K562 (cell line): ENCODE results near the gene CEP76. TPM values are rescaled to one million over a fixed set of nuclear protein-coding genes. Genes with fewer than 3 reads are reported as not detected.

Experiments
- ATAC-seq: fragments of 200-7000 bp; cut with Tn5 transposase; 3 replicates; pipeline ENCODE4 v1.9.1; 2020; ENCODE audit warnings: moderate library complexity
- BruUV-seq: library from RNA; stranded (reverse); fragments of 400-500 nt; replicated peaks from 2 replicates; lab custom pipeline; 2021; lab: Mats Ljungman, UMichigan
- CTCF ChIA-PET: fragments of 300-600 bp; formaldehyde crosslinking; extraction: SDS; loops from one replicate; lab custom pipeline; 2021; ENCODE audit warnings: low intra/inter-chr PET ratio; lab: Yijun Ruan, JAX
- POLR2A ChIA-PET: fragments of 300-600, 350-650 bp; sonication (Branson Sonifier 250); formaldehyde crosslinking; extraction: SDS; loops from one replicate; lab custom pipeline; 2021; ENCODE audit warnings: antibody characterized with exemption, inconsistent platforms; lab: Yijun Ruan, JAX
- DNase-seq, 4 experiments: peaks; one replicate each; pipeline versions ENCODE4 v3.0.0 to v3.0.0-alpha.2; 2011 to 2018; ENCODE audit warnings: low spot score in 3 of 4, mixed read lengths in 3 of 4; ENCODE audit errors: extremely low read depth in 1 of 4
- FAIRE-seq: peaks from 2 replicates; lab custom pipeline; 2011; peaks lifted over from hg19 to GRCh38; lab: Jason Lieb, UNC
- H2AFZ ChIP-seq: 2 replicates; pipeline ENCODE4 v1.6.0; 2011; ENCODE audit warnings: low read depth, low read length, control low read depth, inconsistent platforms
- H3K27ac ChIP-seq: fragments of 200-600 bp; 3 replicates; pipeline ENCODE4 v1.8.0; 2011; ENCODE audit warnings: low read depth, mild to moderate bottlenecking, control low read depth, inconsistent platforms, low read length, moderate library complexity, mixed read lengths; ENCODE audit errors: extremely low read depth
- H3K27me3 ChIP-seq, 2 experiments: fragments of 300-600 bp in 1 of 2; 2 replicates in 1 of 2; 3 replicates in 1 of 2; pipeline versions ENCODE4 v1.6.0 to v1.8.0; 2011; ENCODE audit warnings: inconsistent platforms in 2 of 2, low read length in 2 of 2, mild to moderate bottlenecking in 1 of 2, mixed read lengths in 1 of 2, moderate library complexity in 1 of 2; ENCODE audit not compliant: control insufficient read depth in 2 of 2, insufficient read depth in 2 of 2
- H3K36me3 ChIP-seq: fragments of 300-600 bp; 3 replicates; pipeline ENCODE4 v1.8.0; 2011; ENCODE audit warnings: mild to moderate bottlenecking, low read length, inconsistent platforms; ENCODE audit not compliant: control insufficient read depth, insufficient read depth
- H3K4me1 ChIP-seq, 2 experiments: fragments of 200-600 bp in 1 of 2; replicated peaks in 1 of 2; 2 replicates in 1 of 2; 3 replicates in 1 of 2; pipeline versions ENCODE4 v1.5.1 to v1.8.0; 2011; ENCODE audit warnings: inconsistent platforms in 2 of 2, low read length in 2 of 2, mild to moderate bottlenecking in 1 of 2, mixed read lengths in 1 of 2, moderate library complexity in 1 of 2; ENCODE audit not compliant: control insufficient read depth in 2 of 2, insufficient read depth in 2 of 2
- H3K4me2 ChIP-seq: 2 replicates; pipeline ENCODE4 v1.6.1; 2011; ENCODE audit warnings: low read length, control low read depth, inconsistent platforms, mixed read lengths; ENCODE audit not compliant: insufficient read depth
- H3K4me3 ChIP-seq: fragments of 200-600 bp; sonication (generic), shearing (Covaris generic); 2 replicates; pipeline ENCODE4 v1.5.1; 2016; ENCODE audit warnings: control low read depth, inconsistent platforms
- H3K79me2 ChIP-seq: fragments of 200-600 bp; 3 replicates; pipeline ENCODE4 v1.8.0; 2011; ENCODE audit warnings: low read length, inconsistent platforms; ENCODE audit not compliant: control insufficient read depth, insufficient read depth
- H3K9ac ChIP-seq, 2 experiments: 2 replicates each; pipeline versions ENCODE4 v1.6.0 to v1.6.1; 2011; ENCODE audit warnings: low read depth in 2 of 2, low read length in 2 of 2, control low read depth in 1 of 2, inconsistent platforms in 1 of 2, mild to moderate bottlenecking in 1 of 2, mixed read lengths in 1 of 2; ENCODE audit not compliant: insufficient read depth in 1 of 2
- H3K9me1 ChIP-seq: one replicate; pipeline ENCODE4 v1.6.0; 2011; ENCODE audit warnings: inconsistent platforms, mild to moderate bottlenecking, low read length, moderate library complexity; ENCODE audit not compliant: control insufficient read depth, insufficient read depth
- H3K9me3 ChIP-seq: replicated peaks from 2 replicates; pipeline ENCODE4 v1.5.1; 2011; ENCODE audit warnings: low read depth, low read length, inconsistent platforms; ENCODE audit not compliant: control insufficient read depth, insufficient read depth
- H4K20me1 ChIP-seq: replicated peaks from 2 replicates; pipeline ENCODE4 v1.6.1; 2011; ENCODE audit warnings: low read length, inconsistent platforms, mixed read lengths; ENCODE audit not compliant: control insufficient read depth, insufficient read depth
- ARID1B ChIP-seq: fragments of 450-650 bp; IDR thresholded peaks from 2 replicates; pipeline ENCODE4 v1.6.1; 2016; ENCODE audit warnings: antibody characterized with exemption, mild to moderate bottlenecking, inconsistent platforms
- CBFA2T2 ChIP-seq: fragments of 450-650 bp; conservative IDR thresholded peaks from 2 replicates; pipeline ENCODE4 v1.6.1; 2017; ENCODE audit warnings: mild to moderate bottlenecking
- CCNT2 ChIP-seq: IDR thresholded peaks from 2 replicates; pipeline ENCODE4 v1.6.1; 2011; ENCODE audit warnings: borderline replicate concordance, low read depth, mild to moderate bottlenecking, moderate library complexity, mixed read lengths, low read length; ENCODE audit not compliant: insufficient read length; ENCODE audit errors: extremely low read depth
- CTBP1 ChIP-seq: fragments of 450-650 bp; IDR thresholded peaks from 2 replicates; pipeline ENCODE4 v1.6.1; 2016; ENCODE audit warnings: borderline replicate concordance
- FOXA1 ChIP-seq: fragments of 450-650 bp; IDR thresholded peaks from 2 replicates; pipeline ENCODE4 v1.6.1; 2016; ENCODE audit warnings: mild to moderate bottlenecking, borderline replicate concordance
- GATA2 ChIP-seq: sonication (generic); formaldehyde crosslinking; IDR thresholded peaks from 2 replicates; pipeline ENCODE4 v1.4.0; 2020; ENCODE audit warnings: mild to moderate bottlenecking, missing genetic modification reagents
- GTF2F1 ChIP-seq: IDR thresholded peaks from 2 replicates; pipeline ENCODE4 v1.6.1; 2011; ENCODE audit warnings: low read depth, low read length, improper control_type of control experiment
- HDAC6 ChIP-seq: IDR thresholded peaks from 2 replicates; pipeline ENCODE4 v1.6.1; 2012; ENCODE audit warnings: low read depth, mild to moderate bottlenecking, control low read depth, inconsistent platforms, low read length, moderate library complexity
- MAZ ChIP-seq, 2 experiments: fragments of 450-650 bp in 1 of 2; sonication (generic) in 1 of 2; formaldehyde crosslinking; IDR thresholded peaks in 1 of 2; conservative IDR thresholded peaks in 1 of 2; 2 replicates each; pipeline versions ENCODE4 v1.4.0 to v1.5.0; 2020; ENCODE audit warnings: mild to moderate bottlenecking in 1 of 2, missing genetic modification reagents in 1 of 2
- MTA3 ChIP-seq: fragments of 450-650 bp; formaldehyde crosslinking; IDR thresholded peaks from 2 replicates; pipeline ENCODE4 v1.6.1; 2017; ENCODE audit warnings: mild to moderate bottlenecking, borderline replicate concordance
- SMARCA4 ChIP-seq: fragments of 450-650 bp; IDR thresholded peaks from 2 replicates; pipeline ENCODE4 v1.6.1; 2016
- SMARCE1 ChIP-seq: fragments of 450-650 bp; IDR thresholded peaks from 2 replicates; pipeline ENCODE4 v1.7.1; 2016; ENCODE audit warnings: mild to moderate bottlenecking
- SOX6 ChIP-seq: fragments of 450-650 bp; IDR thresholded peaks from 2 replicates; pipeline ENCODE4 v1.6.1; 2014; ENCODE audit warnings: mild to moderate bottlenecking
- SP1 ChIP-seq: sonication (generic); formaldehyde crosslinking; IDR thresholded peaks from 2 replicates; pipeline ENCODE4 v1.8.1; 2022; ENCODE audit warnings: mild to moderate bottlenecking, missing genetic modification reagents
- TAL1 ChIP-seq: fragments of 450-650 bp; IDR thresholded peaks from 2 replicates; pipeline ENCODE4 v1.6.1; 2016; ENCODE audit warnings: mild to moderate bottlenecking
- TBL1XR1 ChIP-seq, 2 experiments: IDR thresholded peaks; 2 replicates each; pipeline ENCODE4 v1.6.1; 2012; ENCODE audit warnings: improper control_type of control experiment in 2 of 2, low read length in 2 of 2, mild to moderate bottlenecking in 1 of 2
- TEAD4 ChIP-seq, 2 experiments: sonication (generic) in 1 of 2; formaldehyde crosslinking in 1 of 2; IDR thresholded peaks; 2 replicates each; pipeline versions ENCODE4 v1.6.1 to v1.8.0; 2012 to 2022; ENCODE audit warnings: borderline replicate concordance in 1 of 2, inconsistent platforms in 1 of 2, low read length in 1 of 2, mild to moderate bottlenecking in 1 of 2, missing genetic modification reagents in 1 of 2
- TFE3 ChIP-seq: fragments of 450-650 bp; formaldehyde crosslinking; IDR thresholded peaks from 2 replicates; pipeline ENCODE4 v1.4.0; 2020; ENCODE audit warnings: mild to moderate bottlenecking, mixed read lengths
- XRCC5 ChIP-seq: fragments of 200-400 bp; formaldehyde crosslinking; IDR thresholded peaks from 2 replicates; pipeline ENCODE4 v1.6.1; 2017; ENCODE audit warnings: low read depth, mild to moderate bottlenecking, low read length
- ZNF316 ChIP-seq: fragments of 450-650 bp; IDR thresholded peaks from 2 replicates; pipeline ENCODE4 v1.6.1; 2016
- ZNF766 ChIP-seq: fragments of 200-800 bp; sonication (Bioruptor generic); conservative IDR thresholded peaks from 2 replicates; pipeline ENCODE4 v1.6.1; 2016; ENCODE audit warnings: missing genetic modification characterization, missing compliant biosample characterization
- WGBS: fragments of 100-300 bp; shearing (Covaris generic); methylation state at CpG from one replicate; pipeline ENCODE4 v1.1.6; 2016; ENCODE audit warnings: low coverage, mixed read lengths; ENCODE audit not compliant: insufficient coverage; ENCODE audit errors: missing lambda C conversion rate; 5-methylcytosine and 5-hydroxymethylcytosine counted together
- in situ Hi-C: fragments of 300-500 bp; cut with MboI; formaldehyde crosslinking; loops from 4 replicates; pipeline ENCODE4 v1.15.0; 2018; ENCODE audit warnings: inconsistent platforms, mixed read lengths
- intact Hi-C: fragments of 100-400 bp; cut with micrococcal nuclease; formaldehyde crosslinking; loops from 2 replicates; pipeline ENCODE4 v1.14.2; 2022
- polyA plus RNA-seq, 8 experiments: library from polyadenylated mRNA; depleted of rRNA in 4 of 8; stranded (reverse) in 5 of 8; unstranded in 3 of 8; fragments of >200 nt; fragmentation: Nextera tagmentation in 2 of 8; fragmentation: Illumina TruSeq in 1 of 8; extraction: Ambion mirVana in 2 of 8; extraction: Trizol in 1 of 8; gene quantifications; 2 replicates each; pipeline versions ENCODE4 v1.2.1 to v1.2.3, GENCODE V29; 2011 to 2014; ENCODE audit warnings: inconsistent platforms in 1 of 8, missing spikeins in 1 of 8
- total RNA-seq, 7 experiments: library from RNA; depleted of rRNA in 6 of 7; stranded (reverse); fragments of >200 nt in 6 of 7; fragmentation: Illumina TruSeq in 2 of 7; extraction: Trizol in 2 of 7; gene quantifications; 2 replicates each; pipeline versions ENCODE4 v1.2.1 to v1.2.3, GENCODE V29; 2011 to 2021; ENCODE audit warnings: low replicate concordance in 1 of 7
- TF ChIP-seq, protein P1 (sequence below): fragments of 450-650 bp; formaldehyde crosslinking; IDR thresholded peaks from 2 replicates; pipeline ENCODE4 v1.4.0; 2020; ENCODE audit warnings: mild to moderate bottlenecking

CEP76 gene
- total and polyA plus RNA-seq, 9 of the 15 experiments (the other 6 are each of a cell fraction or from before 2014, with no cell fraction given), result 5.3 to 27.3 (median 19.3) TPM

DNA sequence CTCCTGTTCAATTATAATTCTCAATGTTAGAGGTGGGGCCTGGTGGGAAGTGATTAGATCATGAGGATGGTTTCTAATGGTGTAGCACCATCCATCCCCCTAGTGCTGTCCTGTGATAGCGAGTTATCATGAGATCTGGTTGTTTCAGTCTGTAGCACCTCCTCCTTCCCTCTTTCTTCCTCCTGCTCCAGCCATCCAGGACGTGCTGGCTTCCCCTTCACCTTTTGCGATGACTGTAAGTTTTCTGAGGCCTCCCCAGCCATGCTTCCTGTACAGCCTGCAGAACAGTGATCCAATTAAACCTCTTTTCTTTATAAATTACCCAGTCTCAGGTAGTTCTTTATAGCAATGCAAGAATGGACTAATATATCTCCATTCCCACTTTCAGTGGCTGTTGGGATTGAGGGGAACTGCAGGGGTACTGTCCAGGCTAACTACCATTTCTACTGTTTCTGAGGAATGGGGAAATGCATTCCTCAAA, 63.8 kb downstream of the CEP76 start:
- DNase-seq (peak in 1 of 4 experiments; percentile 53), FAIRE-seq (peak; percentile 15), ATAC-seq (peak; percentile 72)
- no peaks in the 10 kb centered on the region for H4K20me1 ChIP-seq
- H3K27ac ChIP-seq, result no peak overlapping the region
- 15% methylated on average over 3 of the region's 3 CpGs for WGBS
- no peaks in the 10 kb centered on the region for H3K36me3 ChIP-seq
- H3K9ac ChIP-seq, result no peak overlapping the region
- ChIA-PET CTCF (no interaction called here), POLR2A (interaction anchor here (0.6 to 1.5 kb wide), 3 partner anchors 17 to 658 kb away, joined by 3 to 7 read pairs (median 3); no protein-coding TSS in a partner anchor)
- H3K79me2 ChIP-seq, result peaks cover 15% of the 10 kb centered on the region; the same call in 2 of the 3 replicates
- intact Hi-C loops (no loop called here), in situ Hi-C loops (no loop called here)
- no peaks in the 10 kb centered on the region for H3K9me3 ChIP-seq
- H3K27me3 ChIP-seq, result no peaks in the 10 kb centered on the region
- H2AFZ ChIP-seq, result no peak overlapping the region
- H3K4me2 ChIP-seq, result peak overlapping the region; percentile 3; the same call in 1 of the 2 replicates
- H3K9me1 ChIP-seq, result no peaks in the 10 kb centered on the region
- BruUV-seq, result no TSS peak
- no peak overlapping the region for H3K4me3 ChIP-seq
- H3K4me1 ChIP-seq, result peaks cover 9 to 28% of the 10 kb centered on the region in 2 experiments; a peak in 3 of 5 replicates
- TF ChIP-seq ARID1B (peak; percentile 61), TBL1XR1 (IDR thresholded peaks at IDR 0.05; ENCODE audit: low read length in 2 of 2) (no peak), TEAD4 (IDR thresholded peaks at IDR 0.05; ENCODE audit: low read length) (peak; percentile 13; the same call in 1 of the 2 replicates), TEAD4 (CRISPR knock-in tag; IDR thresholded peaks at IDR 0.05; ENCODE audit: borderline replicate concordance) (no peak), SMARCE1 (0 out of 2 replicates have a peak, but pooled peaks have one; percentile 22), HDAC6 (no peak), TFE3 (CRISPR knock-in tag) (no peak), MAZ (CRISPR knock-in tag; conservative IDR thresholded peaks at IDR 0.05 in 1 of 2, IDR thresholded peaks at IDR 0.05 in 1 of 2) (no peak), MTA3 (0 out of 2 replicates have a peak, but pooled peaks have one; percentile 13), FOXA1 (no peak), GATA2 (0 out of 2 replicates have a peak, but pooled peaks have one; percentile 33), SP1 (CRISPR knock-in tag) (no peak), ZNF316 (peak; percentile 28; the same call in 1 of the 2 replicates), CBFA2T2 (0 out of 2 replicates have a peak, but pooled peaks have one; percentile 14), SMARCA4 (peak; percentile 37; the same call in 1 of the 2 replicates), CTBP1 (peak; percentile 72; the same call in 1 of the 2 replicates), CCNT2 (no peak), TAL1 (peak; percentile 32; the same call in 1 of the 2 replicates), SOX6 (peak; percentile 31; the same call in 1 of the 2 replicates), GTF2F1 (no peak), XRCC5 (no peak), ZNF766 (CRISPR knock-in tag) (peak; percentile 91)
- TF ChIP-seq, protein P1, sequence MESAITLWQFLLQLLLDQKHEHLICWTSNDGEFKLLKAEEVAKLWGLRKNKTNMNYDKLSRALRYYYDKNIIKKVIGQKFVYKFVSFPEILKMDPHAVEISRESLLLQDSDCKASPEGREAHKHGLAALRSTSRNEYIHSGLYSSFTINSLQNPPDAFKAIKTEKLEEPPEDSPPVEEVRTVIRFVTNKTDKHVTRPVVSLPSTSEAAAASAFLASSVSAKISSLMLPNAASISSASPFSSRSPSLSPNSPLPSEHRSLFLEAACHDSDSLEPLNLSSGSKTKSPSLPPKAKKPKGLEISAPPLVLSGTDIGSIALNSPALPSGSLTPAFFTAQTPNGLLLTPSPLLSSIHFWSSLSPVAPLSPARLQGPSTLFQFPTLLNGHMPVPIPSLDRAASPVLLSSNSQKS, result no peak
